ENCODE measurements around the gene VLDLR.

DNA sequence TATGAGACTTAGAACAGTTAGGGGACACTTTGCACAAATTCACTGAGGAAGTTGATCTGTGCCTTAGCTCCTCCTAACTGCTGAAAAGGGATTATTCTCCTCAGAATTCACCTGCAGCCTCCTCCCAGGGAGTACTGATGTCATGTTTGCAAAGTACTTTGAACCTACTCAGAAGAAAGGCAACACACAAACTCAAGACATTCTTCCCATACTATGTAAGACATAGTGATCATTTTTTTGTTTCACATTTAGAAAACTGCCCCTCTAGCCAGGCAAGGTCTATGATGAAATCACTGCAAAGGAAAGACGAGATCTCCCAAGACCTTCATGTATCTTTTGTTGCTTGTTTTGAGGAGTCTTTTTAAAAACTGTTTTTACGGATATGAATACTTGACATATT, 10.6 kb upstream of the VLDLR start:
- TF ChIP-seq TAF1 (IDR thresholded peaks at IDR 0.05; ENCODE audit: low read depth, low read length) (no peak), POLR2AphosphoS5 (IDR thresholded peaks at IDR 0.05; ENCODE audit: low read depth, low read length) (no peak), POLR2A (IDR thresholded peaks at IDR 0.05; ENCODE audit: low read depth, low read length) (no peak), PAX5 (IDR thresholded peaks at IDR 0.05; ENCODE audit: insufficient read depth, low read length, severe bottlenecking) (no peak), POU2F2 (IDR thresholded peaks at IDR 0.05; ENCODE audit: low read depth, low read length) (no peak), SPI1 (IDR thresholded peaks at IDR 0.05; ENCODE audit: low read depth, low read length) (no peak)

All from GM12891 (cell line).